Muscle of leg (tissue), 11 donors: ENCODE data around the gene IRF3. TPM values are rescaled to one million over a fixed set of nuclear protein-coding genes. Genes with fewer than 3 reads are reported as not detected.

ENCODE experiments used
- DNase-seq: peaks from one replicate; pipeline ENCODE4 v3.0.0; 2013
- H3K27ac ChIP-seq: one replicate; pipeline ENCODE4 v1.5.1; 2013; ENCODE audit warnings: mild to moderate bottlenecking, low read length, control low read depth
- H3K27me3 ChIP-seq: one replicate; pipeline ENCODE4 v1.6.1; 2013; ENCODE audit warnings: low read length; ENCODE audit not compliant: control insufficient read depth, insufficient read depth
- H3K36me3 ChIP-seq: one replicate; pipeline ENCODE4 v1.6.1; 2013; ENCODE audit warnings: low read length; ENCODE audit not compliant: control insufficient read depth, insufficient read depth
- H3K4me1 ChIP-seq: one replicate; pipeline ENCODE4 v1.6.1; 2013; ENCODE audit warnings: low read length; ENCODE audit not compliant: control insufficient read depth, insufficient read depth
- H3K4me3 ChIP-seq: one replicate; pipeline ENCODE4 v1.5.1; 2013; ENCODE audit warnings: low read length, control low read depth
- H3K9me3 ChIP-seq: replicated peaks from 2 replicates; pipeline ENCODE4 v1.6.1; 2013; ENCODE audit warnings: low read depth, low read length; ENCODE audit not compliant: control insufficient read depth
- WGBS: methylation state at CpG from one replicate; pipeline ENCODE4 v1.1.5; 2013; ENCODE audit warnings: missing lambda C conversion rate; ENCODE audit not compliant: insufficient coverage; 5-methylcytosine and 5-hydroxymethylcytosine counted together
- polyA plus RNA-seq, 8 donors: library from polyadenylated mRNA; unstranded; fragments of 120-200 nt; gene quantifications; one replicate each; pipeline versions ENCODE4 v1.2.1 to v1.2.3, GENCODE V29; 2013; ENCODE audit warnings: inconsistent platforms in 1 of 8, low replicate concordance in 1 of 8; ENCODE audit not compliant: insufficient read length in 8 of 8, insufficient read depth in 1 of 8
- total RNA-seq: library from RNA; stranded (reverse); fragments of 120-200 nt; gene quantifications from one replicate; pipeline ENCODE4 v1.2.4, GENCODE V29; 2013

IRF3 gene
- total and polyA plus RNA-seq, 9 donors = 29.2 to 47.9 (median 38.3) TPM

- Histone ChIP-seq H3K4me1 (peaks cover 20% of the 10 kb centered on the region), H3K4me3 (no peak overlapping the region), H3K27ac (no peak overlapping the region), H3K9me3 (no peaks in the 10 kb centered on the region), H3K27me3 (no peaks in the 10 kb centered on the region), H3K36me3 (peaks cover 57% of the 10 kb centered on the region)
- WGBS = 76% methylated on average over 6 of the region's 13 CpGs
- DNase-seq = no peak
Measured at GRCh38 chr19:49645995-49646394, 19.7 kb downstream of the IRF3 start.

DNA sequence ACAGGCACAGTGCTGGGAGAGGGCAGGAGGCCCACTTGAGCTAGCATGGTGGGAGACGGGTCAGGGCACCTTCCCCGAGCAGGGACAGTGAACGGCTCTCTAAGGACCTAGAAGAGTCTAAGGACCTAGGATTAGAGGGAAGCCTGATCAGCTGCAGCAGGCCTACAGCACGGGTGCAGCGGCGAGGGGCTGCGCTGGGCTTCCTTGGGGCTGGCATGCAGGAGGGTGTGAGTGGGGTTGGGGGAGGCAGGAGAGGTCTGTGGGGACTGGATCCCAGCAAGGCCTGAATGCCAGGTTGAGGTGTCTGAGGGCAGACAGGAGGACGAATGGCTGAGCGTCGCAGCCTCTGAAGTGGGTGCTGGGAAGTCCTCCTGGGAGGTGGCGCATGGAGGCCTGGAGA lies 20.1 kb downstream of the IRF3 start:
- no peaks in the 10 kb centered on the region for H3K9me3 ChIP-seq
- no peak overlapping the region for H3K4me3 ChIP-seq
- H3K27ac ChIP-seq = no peak overlapping the region
- peaks cover 56% of the 10 kb centered on the region for H3K36me3 ChIP-seq
- H3K4me1 ChIP-seq = peaks cover 24% of the 10 kb centered on the region
- no peak for DNase-seq
- WGBS = 97% methylated on average over 7 of the region's 11 CpGs
- no peaks in the 10 kb centered on the region for H3K27me3 ChIP-seq

DNA sequence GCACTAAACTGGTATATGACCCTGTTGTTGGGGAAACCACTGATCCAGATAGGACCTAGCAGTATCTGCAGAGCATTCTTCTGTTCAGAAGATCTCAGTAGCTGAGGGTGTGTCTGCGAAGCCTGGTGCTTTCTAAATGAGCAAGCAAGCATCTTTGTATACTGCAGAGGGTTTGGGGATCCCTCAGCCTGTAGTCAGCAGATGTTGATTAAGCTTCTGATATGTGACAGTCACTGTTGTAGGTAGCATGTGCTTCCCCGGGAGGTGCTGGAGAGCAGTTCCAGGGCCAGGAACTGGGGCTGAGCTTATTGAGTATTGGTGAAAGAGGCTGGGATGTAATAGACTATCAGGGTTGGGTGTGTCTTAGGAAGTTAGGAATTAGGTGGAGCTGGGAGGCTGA lies 22.2 kb downstream of the IRF3 start:
- DNase-seq = no peak
- WGBS = 68% methylated on average over 2 of the region's 2 CpGs
- no peaks in the 10 kb centered on the region for H3K27me3 ChIP-seq
- no peaks in the 10 kb centered on the region for H3K9me3 ChIP-seq
- no peak overlapping the region for H3K4me3 ChIP-seq
- H3K36me3 ChIP-seq = peaks cover 37% of the 10 kb centered on the region
- no peak overlapping the region for H3K27ac ChIP-seq
- peaks cover 38% of the 10 kb centered on the region for H3K4me1 ChIP-seq

DNA sequence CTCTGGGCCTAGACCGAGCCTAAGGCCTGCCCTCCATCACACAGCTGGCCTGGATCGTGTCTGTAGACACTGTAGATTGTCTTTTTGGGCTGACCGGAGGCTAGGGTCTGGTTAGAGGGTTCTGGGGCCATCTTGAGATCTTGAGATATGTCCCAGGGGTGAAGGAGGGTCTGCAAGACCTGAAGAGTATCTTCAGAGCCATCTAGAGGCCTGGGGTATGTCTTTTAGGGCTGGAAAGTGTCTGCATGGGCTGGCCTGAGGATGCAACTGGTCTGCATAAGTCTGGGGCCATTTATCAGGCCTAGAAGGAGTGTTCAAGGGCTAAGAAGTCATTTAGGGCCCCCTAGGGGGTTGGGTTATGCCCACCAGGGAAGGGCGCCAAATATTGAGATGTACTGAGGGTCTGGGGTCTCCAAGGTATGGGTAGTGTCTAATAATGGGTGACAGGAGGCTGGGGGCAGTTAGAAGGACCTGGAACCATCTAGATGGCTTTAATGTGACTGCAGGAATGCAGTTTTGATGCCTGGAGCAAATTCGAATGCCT lies 23.1 kb downstream of the IRF3 start:
- Histone ChIP-seq H3K27me3 (no peaks in the 10 kb centered on the region), H3K4me1 (peaks cover 47% of the 10 kb centered on the region), H3K4me3 (peak overlapping the region; percentile 92), H3K9me3 (no peaks in the 10 kb centered on the region), H3K27ac (peak overlapping the region; percentile 95), H3K36me3 (peaks cover 29% of the 10 kb centered on the region)
- DNase-seq = peak; percentile 70
- WGBS = 4% methylated on average over 4 of the region's 5 CpGs

DNA sequence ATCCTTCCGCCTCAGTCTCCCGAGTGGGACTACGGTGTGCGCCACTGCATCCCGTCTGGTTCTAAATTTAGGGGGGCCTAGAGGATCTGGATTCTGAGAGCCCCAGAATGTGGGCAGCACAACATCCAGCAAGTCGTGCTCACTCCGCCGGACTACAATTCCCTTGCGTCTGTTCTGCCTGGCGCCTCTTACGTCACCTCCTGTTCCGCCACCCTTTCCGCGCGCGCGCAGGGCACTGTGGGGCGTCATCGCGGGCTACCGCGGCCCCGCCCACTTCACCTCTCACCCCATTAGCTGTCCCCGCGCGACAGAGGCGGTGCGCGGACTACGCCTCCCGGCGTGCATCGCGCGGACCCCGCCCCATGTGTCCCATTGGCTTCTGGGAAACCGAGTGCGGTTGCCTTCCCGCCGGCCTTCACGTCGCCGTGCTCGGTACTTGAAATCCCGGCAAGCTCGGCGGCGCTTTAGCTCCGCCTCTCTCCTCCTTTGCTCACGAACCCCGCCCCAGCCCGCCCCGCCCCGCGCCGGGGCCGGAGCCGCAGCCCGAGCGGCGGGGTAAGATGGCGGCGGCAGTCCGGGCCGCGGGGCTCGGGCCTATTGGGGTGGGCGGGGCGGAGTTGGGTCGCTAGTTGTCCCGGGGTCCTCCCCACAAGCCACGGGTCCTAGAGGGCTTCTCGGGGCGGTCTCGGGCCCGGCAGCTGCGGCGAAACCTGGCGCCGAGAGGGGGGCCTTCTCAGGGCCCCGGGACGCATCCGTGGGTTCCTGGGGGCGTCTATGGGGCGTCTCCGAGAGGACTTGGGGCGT lies 23.8 kb downstream of the IRF3 start, which contains the start of gene SCAF1:
TSS of gene SCAF1 (plus strand) at position 522 of the 804 bp plus-strand sequence. CDS start 2,818 bp downstream, outside the sequence.
- Histone ChIP-seq H3K4me3 (peak within 1 kb of the TSS; percentile 92), H3K36me3 (peaks cover 25% of the 10 kb centered on the region), H3K27me3 (peaks cover 4% of the 10 kb centered on the region), H3K4me1 (peaks cover 51% of the 10 kb centered on the region), H3K9me3 (no peaks in the 10 kb centered on the region), H3K27ac (peak within 1 kb of the TSS; percentile 100)
- WGBS = under 1% methylated on average over 77 of the region's 87 CpGs
- peak; percentile 100 for DNase-seq

- Histone ChIP-seq H3K27me3 (peaks cover 13% of the 10 kb centered on the region), H3K4me1 (peaks cover 67% of the 10 kb centered on the region), H3K9me3 (no peaks in the 10 kb centered on the region), H3K27ac (peak within 1 kb of the TSS; percentile 100), H3K36me3 (peaks cover 10% of the 10 kb centered on the region), H3K4me3 (peak within 1 kb of the TSS; percentile 92)
- DNase-seq = peak; percentile 100
- WGBS = under 1% methylated on average over 43 of the region's 51 CpGs
Measured at GRCh38 chr19:49640113-49640898, 25.4 kb downstream of the IRF3 start, which contains the start of gene RRAS. Gene RRAS, minus strand, starts transcription at chr19:49640143. Its CDS starts 45 bp downstream, at chr19:49640098.

GRCh38 chr19:49639401-49640112 lies 26.1 kb downstream of the IRF3 start:
- WGBS = 7% methylated on average over 19 of the region's 31 CpGs
- peaks cover 71% of the 10 kb centered on the region for H3K4me1 ChIP-seq
- peak overlapping the region; percentile 96 for H3K27ac ChIP-seq
- peak overlapping the region; percentile 64 for H3K4me3 ChIP-seq
- H3K36me3 ChIP-seq = peaks cover 9% of the 10 kb centered on the region
- peaks cover 13% of the 10 kb centered on the region for H3K27me3 ChIP-seq
- no peaks in the 10 kb centered on the region for H3K9me3 ChIP-seq
- DNase-seq = peak; percentile 63

GRCh38 chr19:49637821-49638738 lies 27.6 kb downstream of the IRF3 start:
- peaks cover 65% of the 10 kb centered on the region for H3K4me1 ChIP-seq

More at GRCh38 chr19:49637821-49638738, 27.6 kb downstream of the IRF3 start:
- Histone ChIP-seq H3K9me3 (no peaks in the 10 kb centered on the region), H3K27ac (peak overlapping the region; percentile 64), H3K36me3 (peaks cover 4% of the 10 kb centered on the region), H3K27me3 (peaks cover 13% of the 10 kb centered on the region), H3K4me3 (peak overlapping the region; percentile 27)
- DNase-seq = peak; percentile 81
- 12% methylated on average over 9 of the region's 19 CpGs for WGBS
